CD4-positive, alpha-beta T cell (primary cell): ENCODE results near the gene HNRNPA1. TPM values are rescaled to one million over a fixed set of nuclear protein-coding genes. Genes with fewer than 3 reads are reported as not detected.

Experiments
- ATAC-seq: fragments of 200-7000 bp; cut with Tn5 transposase; one replicate; pipeline ENCODE4 v1.10.0; 2022; ENCODE audit warnings: mild to moderate bottlenecking; ENCODE audit not compliant: poor library complexity
- CTCF ChIA-PET: fragments of 350-600 bp; sonication (Branson Sonifier 250); formaldehyde crosslinking; loops from one replicate; lab custom pipeline; 2021; ENCODE audit warnings: antibody characterized with exemption, inconsistent platforms; lab: Charles Lee
- POLR2A ChIA-PET: fragments of 350-600 bp; sonication (Branson Sonifier 250); formaldehyde crosslinking; loops from one replicate; lab custom pipeline; 2021; ENCODE audit warnings: antibody characterized with exemption, inconsistent platforms; lab: Charles Lee
- DNase-seq, 14 experiments: peaks; one replicate each; pipeline ENCODE4 v3.0.0-alpha.2; 2013 to 2020; ENCODE audit warnings: mixed read lengths in 2 of 14
- H3K27ac ChIP-seq, 2 donors: one replicate each; pipeline versions ENCODE4 v1.5.1 to v1.7.0; 2013; ENCODE audit warnings: low read length in 2 of 2, low read depth in 1 of 2, mild to moderate bottlenecking in 1 of 2
- H3K27me3 ChIP-seq, 2 experiments: 1 replicate in 1 of 2; 2 replicates in 1 of 2; pipeline versions ENCODE4 v1.6.1 to v1.7.0; 2013; ENCODE audit warnings: low read length in 2 of 2, control low read depth in 1 of 2, mild to moderate bottlenecking in 1 of 2, moderate library complexity in 1 of 2; ENCODE audit not compliant: insufficient read depth in 2 of 2, control insufficient read depth in 1 of 2
- H3K36me3 ChIP-seq: one replicate; pipeline ENCODE4 v1.6.1; 2013; ENCODE audit warnings: low read length, control low read depth; ENCODE audit not compliant: insufficient read depth
- H3K4me1 ChIP-seq: one replicate; pipeline ENCODE4 v1.6.1; 2013; ENCODE audit warnings: low read length, control low read depth; ENCODE audit not compliant: insufficient read depth
- H3K4me3 ChIP-seq: one replicate; pipeline ENCODE4 v1.5.1; 2013; ENCODE audit warnings: mild to moderate bottlenecking, low read length, moderate library complexity
- H3K9me3 ChIP-seq, 2 experiments: 1 replicate in 1 of 2; 2 replicates in 1 of 2; pipeline versions ENCODE4 v1.6.1 to v1.7.0; 2013; ENCODE audit warnings: low read length in 2 of 2, mild to moderate bottlenecking in 2 of 2, control low read depth in 1 of 2, moderate library complexity in 1 of 2; ENCODE audit not compliant: control insufficient read depth in 1 of 2, insufficient read depth in 1 of 2
- H3K27ac Mint-ChIP-seq: one replicate; pipeline ENCODE4 v1.8.0; 2020; ENCODE audit warnings: mixed read lengths
- H3K27me3 Mint-ChIP-seq: one replicate; pipeline ENCODE4 v1.8.0; 2021; ENCODE audit warnings: mixed read lengths
- H3K36me3 Mint-ChIP-seq: one replicate; pipeline ENCODE4 v1.8.0; 2021; ENCODE audit warnings: low read depth, mixed read lengths
- H3K4me1 Mint-ChIP-seq: one replicate; pipeline ENCODE4 v1.8.0; 2021; ENCODE audit warnings: low read depth, mixed read lengths
- H3K4me3 Mint-ChIP-seq: one replicate; pipeline ENCODE4 v1.8.0; 2020; ENCODE audit warnings: mild to moderate bottlenecking, mixed read lengths
- H3K9me3 Mint-ChIP-seq: one replicate; pipeline ENCODE4 v1.8.0; 2020; ENCODE audit warnings: mixed read lengths
- intact Hi-C, 2 experiments: fragments of 100-400 bp; cut with DNase I in 1 of 2; cut with micrococcal nuclease in 1 of 2; formaldehyde crosslinking; loops; one replicate each; pipeline versions ENCODE4 v1.15.1 to v1.9.0; 2023 to 2025; cut with DNase I, micrococcal nuclease
- total RNA-seq, 174 experiments: library from RNA in 2 of 174; stranded (reverse) in 2 of 174; gene quantifications; one replicate each; pipeline ENCODE4 v1.2.3 and lab custom pipeline; 2021 to 2026
- TF ChIP-seq, protein P1 (sequence below): fragments of 200-600 bp; IDR thresholded peaks from one replicate; pipeline ENCODE4 v1.8.0; 2022; ENCODE audit warnings: antibody characterized with exemption, mild to moderate bottlenecking

Gene HNRNPA1
- total RNA-seq, 2 experiments from 2014 or later = 1,969 to 1,994 TPM

DNA sequence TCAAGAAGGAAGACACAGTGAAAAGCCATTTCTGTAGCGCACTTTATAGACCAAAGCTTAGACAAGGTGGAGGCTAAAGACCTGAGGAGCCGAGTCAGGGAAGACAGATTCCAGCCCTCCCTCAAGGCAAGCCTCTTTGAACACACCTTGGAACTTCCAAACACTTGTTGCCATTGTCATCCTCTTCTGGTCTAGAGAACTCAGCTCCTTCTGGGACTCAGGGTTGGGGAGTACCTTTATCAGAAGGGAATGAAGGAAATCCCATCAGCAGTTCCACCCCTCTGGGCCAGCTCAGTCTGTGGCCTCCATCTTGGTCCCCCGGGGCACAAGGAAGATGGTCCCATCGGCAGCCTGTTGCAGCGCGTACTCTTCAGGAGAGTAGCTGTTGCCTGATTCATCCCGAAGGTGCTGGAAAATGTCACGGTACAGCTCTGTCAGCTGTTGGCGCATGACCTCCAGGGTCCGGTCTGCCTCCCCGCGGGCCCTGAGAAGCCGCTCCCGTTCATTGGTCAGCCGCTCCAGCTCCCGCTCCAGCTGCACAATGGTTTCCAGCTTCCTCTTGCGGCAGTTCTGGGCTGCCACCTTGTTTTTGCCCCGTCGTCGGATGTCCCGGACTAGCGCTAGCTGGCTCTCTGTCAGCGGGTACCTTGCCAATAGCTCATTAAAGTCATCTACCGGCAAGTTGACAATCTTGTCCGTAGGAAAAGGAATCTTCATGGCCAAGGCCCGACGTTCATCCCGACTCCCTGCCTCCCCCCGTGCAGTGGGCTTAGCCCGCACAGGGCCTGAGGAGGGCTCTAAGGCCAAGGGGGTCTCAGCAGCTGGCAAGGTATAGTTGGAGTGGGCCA lies 11.8 kb downstream of the HNRNPA1 start:
- DNase-seq (no peak), ATAC-seq (no peak)
- H3K27ac Mint-ChIP-seq = no peak overlapping the region
- POLR2A ChIA-PET = interaction anchor here (1.1 to 6.4 kb wide), 4 partner anchors 9 to 67 kb away, joined by 4 to 54 read pairs (median 6); partner anchors contain the start of genes CBX5, HNRNPA1 and NFE2
- H3K9me3 Mint-ChIP-seq = no peaks in the 10 kb centered on the region
- no peak overlapping the region for H3K4me3 ChIP-seq
- no peaks in the 10 kb centered on the region for H3K9me3 ChIP-seq
- H3K36me3 ChIP-seq = peaks cover 15% of the 10 kb centered on the region
- no peak overlapping the region for H3K4me3 Mint-ChIP-seq
- H3K36me3 Mint-ChIP-seq = peaks cover 4% of the 10 kb centered on the region
- no peak overlapping the region for H3K27ac ChIP-seq
- no peaks in the 10 kb centered on the region for H3K27me3 ChIP-seq
- peaks cover 4% of the 10 kb centered on the region for H3K27me3 Mint-ChIP-seq
- CTCF ChIA-PET = interaction anchor here (1.1 to 1.9 kb wide), 5 partner anchors 32 to 87 kb away, joined by 4 to 7 read pairs (median 6); partner anchors contain the start of gene COPZ1
- H3K4me1 ChIP-seq = no peaks in the 10 kb centered on the region
- intact Hi-C loops = no loop called here
- H3K4me1 Mint-ChIP-seq = no peaks in the 10 kb centered on the region
- TF ChIP-seq, protein P1, sequence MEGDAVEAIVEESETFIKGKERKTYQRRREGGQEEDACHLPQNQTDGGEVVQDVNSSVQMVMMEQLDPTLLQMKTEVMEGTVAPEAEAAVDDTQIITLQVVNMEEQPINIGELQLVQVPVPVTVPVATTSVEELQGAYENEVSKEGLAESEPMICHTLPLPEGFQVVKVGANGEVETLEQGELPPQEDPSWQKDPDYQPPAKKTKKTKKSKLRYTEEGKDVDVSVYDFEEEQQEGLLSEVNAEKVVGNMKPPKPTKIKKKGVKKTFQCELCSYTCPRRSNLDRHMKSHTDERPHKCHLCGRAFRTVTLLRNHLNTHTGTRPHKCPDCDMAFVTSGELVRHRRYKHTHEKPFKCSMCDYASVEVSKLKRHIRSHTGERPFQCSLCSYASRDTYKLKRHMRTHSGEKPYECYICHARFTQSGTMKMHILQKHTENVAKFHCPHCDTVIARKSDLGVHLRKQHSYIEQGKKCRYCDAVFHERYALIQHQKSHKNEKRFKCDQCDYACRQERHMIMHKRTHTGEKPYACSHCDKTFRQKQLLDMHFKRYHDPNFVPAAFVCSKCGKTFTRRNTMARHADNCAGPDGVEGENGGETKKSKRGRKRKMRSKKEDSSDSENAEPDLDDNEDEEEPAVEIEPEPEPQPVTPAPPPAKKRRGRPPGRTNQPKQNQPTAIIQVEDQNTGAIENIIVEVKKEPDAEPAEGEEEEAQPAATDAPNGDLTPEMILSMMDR = no peak

- Mint-ChIP-seq H3K9me3 (no peaks in the 10 kb centered on the region), H3K4me1 (peaks cover 3% of the 10 kb centered on the region), H3K36me3 (peaks cover 4% of the 10 kb centered on the region), H3K27ac (no peak overlapping the region), H3K4me3 (no peak overlapping the region), H3K27me3 (peaks cover 4% of the 10 kb centered on the region)
- peaks cover 9% of the 10 kb centered on the region for H3K36me3 ChIP-seq
- H3K27ac ChIP-seq = no peak overlapping the region
- TF ChIP-seq, protein P1 = no peak
- ChIA-PET POLR2A (interaction anchor here (0.8 to 6.4 kb wide), 5 partner anchors 8 to 67 kb away, joined by 3 to 54 read pairs (median 5); partner anchors contain the start of genes CBX5, HNRNPA1 and NFE2), CTCF (interaction anchor here (1.1 to 2.3 kb wide), 5 partner anchors 14 to 86 kb away, joined by 3 to 7 read pairs (median 4); partner anchors contain the start of gene COPZ1)
- DNase-seq (no peak), ATAC-seq (no peak)
- H3K4me3 ChIP-seq = no peak overlapping the region
- peaks cover 3% of the 10 kb centered on the region for H3K4me1 ChIP-seq
- no peaks in the 10 kb centered on the region for H3K9me3 ChIP-seq
- no peaks in the 10 kb centered on the region for H3K27me3 ChIP-seq
- intact Hi-C loops = no loop called here
These were observed 12.4 kb downstream of the HNRNPA1 start for GRCh38 chr12:54292931-54293241.

DNA sequence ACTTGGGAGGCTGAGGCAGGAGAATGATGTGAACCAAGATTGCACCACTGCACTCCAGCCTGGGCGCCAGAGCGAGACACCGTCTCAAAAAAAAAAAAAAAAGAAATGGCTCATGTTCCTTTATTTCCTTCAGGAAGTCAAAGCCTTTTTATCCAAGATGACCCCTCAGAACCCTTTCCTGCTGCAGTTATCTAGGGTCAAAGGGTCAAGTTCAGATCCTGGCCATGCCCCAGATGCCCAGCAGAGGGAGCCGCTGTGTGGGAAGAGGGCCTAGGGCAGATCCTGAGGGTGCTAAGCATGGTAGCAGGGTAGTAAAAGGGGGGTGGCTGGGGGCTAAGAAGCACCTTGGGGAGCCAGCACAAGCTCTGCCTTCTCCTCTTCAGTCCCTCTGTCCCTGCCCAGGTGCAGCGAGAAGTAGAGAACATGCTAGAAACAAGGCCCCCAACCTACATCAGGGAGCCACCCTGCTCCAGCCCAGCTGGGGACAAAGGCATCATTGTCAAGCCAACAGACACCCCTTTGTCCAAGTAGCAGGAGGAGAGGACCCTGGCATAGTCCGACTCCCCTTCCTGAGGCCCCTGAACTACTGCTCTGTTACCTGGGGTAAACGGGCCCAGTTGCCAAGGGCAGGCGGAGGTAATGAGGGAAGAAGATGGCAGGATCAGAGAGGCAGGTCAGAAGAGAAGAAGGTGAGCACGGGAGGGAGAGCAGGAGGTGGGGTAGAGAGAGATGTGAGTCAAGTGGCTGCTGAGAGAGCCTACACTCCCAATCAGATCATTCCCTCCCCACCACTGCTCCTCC lies 13.8 kb downstream of the HNRNPA1 start:
- Mint-ChIP-seq H3K4me3 (no peak overlapping the region), H3K36me3 (no peaks in the 10 kb centered on the region), H3K4me1 (peaks cover 6% of the 10 kb centered on the region), H3K27ac (no peak overlapping the region), H3K27me3 (peaks cover 10% of the 10 kb centered on the region), H3K9me3 (no peaks in the 10 kb centered on the region)
- no peaks in the 10 kb centered on the region for H3K9me3 ChIP-seq
- ATAC-seq (peak; percentile 72), DNase-seq (peak in 13 of 14 experiments; percentile 35 to 74 (median 53))
- H3K4me1 ChIP-seq = peaks cover 9% of the 10 kb centered on the region
- H3K4me3 ChIP-seq = no peak overlapping the region
- H3K36me3 ChIP-seq = peaks cover 3% of the 10 kb centered on the region
- intact Hi-C loops = loop anchor here (1.0 to 2.0 kb wide), 3 partner anchors 66 to 74 kb away; no protein-coding TSS in a partner anchor
- H3K27me3 ChIP-seq = peaks cover 1 to 3% of the 10 kb centered on the region in 2 experiments
- no peak overlapping the region for H3K27ac ChIP-seq
- ChIA-PET CTCF (interaction anchor here (0.8 to 2.3 kb wide), 10 partner anchors 8 to 85 kb away, joined by 3 to 7 read pairs (median 3); partner anchors contain the start of gene COPZ1), POLR2A (interaction anchor here (1.0 to 6.4 kb wide), 5 partner anchors 10 to 66 kb away, joined by 3 to 54 read pairs (median 5); partner anchors contain the start of genes CBX5, COPZ1 and HNRNPA1)
- TF ChIP-seq, protein P1 = peak; percentile 71
